GM23248 (cell line): ENCODE data around the gene LLPH. TPM values are rescaled to one million over a fixed set of nuclear protein-coding genes. Genes with fewer than 3 reads are reported as not detected.

Experiments
- DNase-seq: peaks from one replicate; pipeline ENCODE4 v3.0.0-alpha.2; 2015
- H2AFZ ChIP-seq: fragments of 200-600 bp; sonication (generic); 2 replicates; pipeline ENCODE4 v1.6.1; 2016; ENCODE audit warnings: antibody characterized with exemption
- H3F3A ChIP-seq: fragments of 200-600 bp; sonication (generic); 2 replicates; pipeline ENCODE4 v1.6.1; 2016; ENCODE audit warnings: mild to moderate bottlenecking, antibody characterized with exemption, mixed run types; ENCODE audit not compliant: insufficient read depth
- H3K27ac ChIP-seq: fragments of 200-600 bp; sonication (generic); 2 replicates; pipeline ENCODE4 v1.5.1; 2016; ENCODE audit warnings: mild to moderate bottlenecking
- H3K27me3 ChIP-seq: fragments of 200-600 bp; sonication (generic); replicated peaks from 2 replicates; pipeline ENCODE4 v1.6.1; 2016; ENCODE audit warnings: mild to moderate bottlenecking; ENCODE audit not compliant: insufficient read depth
- H3K36me3 ChIP-seq: fragments of 200-600 bp; sonication (generic); 2 replicates; pipeline ENCODE4 v1.6.1; 2016; ENCODE audit warnings: low read depth, mild to moderate bottlenecking
- H3K4me1 ChIP-seq: fragments of 200-600 bp; sonication (generic); 2 replicates; pipeline ENCODE4 v1.6.1; 2016; ENCODE audit warnings: mild to moderate bottlenecking; ENCODE audit not compliant: insufficient read depth
- H3K4me2 ChIP-seq: fragments of 200-600 bp; sonication (generic); one replicate; pipeline ENCODE4 v1.6.1; 2016; ENCODE audit warnings: mild to moderate bottlenecking; ENCODE audit not compliant: unreplicated experiment
- H3K4me3 ChIP-seq: fragments of 200-600 bp; sonication (generic); 2 replicates; pipeline ENCODE4 v1.5.1; 2016; ENCODE audit warnings: mild to moderate bottlenecking
- H3K79me2 ChIP-seq: fragments of 200-600 bp; sonication (generic); 2 replicates; pipeline ENCODE4 v1.6.1; 2016; ENCODE audit warnings: mild to moderate bottlenecking; ENCODE audit not compliant: insufficient read depth
- H3K9ac ChIP-seq: fragments of 200-600 bp; sonication (generic); 2 replicates; pipeline ENCODE4 v1.6.1; 2016; ENCODE audit warnings: mild to moderate bottlenecking
- H3K9me2 ChIP-seq: fragments of 200-600 bp; sonication (generic); 2 replicates; pipeline ENCODE4 v1.6.1; 2016; ENCODE audit warnings: mixed run types, mild to moderate bottlenecking, moderate library complexity; ENCODE audit not compliant: insufficient read depth
- H3K9me3 ChIP-seq: fragments of 200-600 bp; sonication (generic); one replicate; pipeline ENCODE4 v1.6.1; 2017; ENCODE audit warnings: low read depth
- H4K20me1 ChIP-seq: fragments of 200-600 bp; sonication (generic); 2 replicates; pipeline ENCODE4 v1.6.0; 2016; ENCODE audit not compliant: insufficient read depth
- EZH2 ChIP-seq: fragments of 200-600 bp; sonication (generic); IDR thresholded peaks from 2 replicates; pipeline ENCODE4 v1.6.1; 2018; ENCODE audit warnings: antibody characterized with exemption, mild to moderate bottlenecking; ENCODE audit not compliant: insufficient read depth, poor library complexity, severe bottlenecking
- EZH2phosphoT487 ChIP-seq: fragments of 200-600 bp; sonication (generic); IDR thresholded peaks from 2 replicates; pipeline ENCODE4 v1.6.1; 2018; ENCODE audit warnings: antibody characterized with exemption, moderate library complexity, mild to moderate bottlenecking, low read depth; ENCODE audit not compliant: insufficient read depth
- WGBS, 2 experiments: methylation state at CpG; one replicate each; pipeline ENCODE4 v1.1.6; 2015 to 2017; ENCODE audit warnings: low lambda C conversion rate in 2 of 2, low coverage in 1 of 2; ENCODE audit errors: missing lambda C conversion rate in 2 of 2; 5-methylcytosine and 5-hydroxymethylcytosine counted together
- in situ Hi-C: fragments of 300-500 bp; cut with MboI; formaldehyde crosslinking; loops from 2 replicates; pipeline ENCODE4 v1.15.0; 2020
- polyA plus RNA-seq: library from polyadenylated mRNA; unstranded; fragments of >200 nt; fragmentation: Nextera tagmentation; extraction: Ambion mirVana; gene quantifications from 2 replicates; pipeline ENCODE4 v1.2.1, GENCODE V29; 2016
- total RNA-seq: library from RNA; depleted of rRNA; stranded (reverse); fragments of >200 nt; shearing (Covaris generic); gene quantifications from 2 replicates; pipeline ENCODE4 v1.2.3, GENCODE V29; 2014

LLPH gene
- total and polyA plus RNA-seq, 2 experiments from 2014 or later: 11.6 to 49.2 TPM

DNA sequence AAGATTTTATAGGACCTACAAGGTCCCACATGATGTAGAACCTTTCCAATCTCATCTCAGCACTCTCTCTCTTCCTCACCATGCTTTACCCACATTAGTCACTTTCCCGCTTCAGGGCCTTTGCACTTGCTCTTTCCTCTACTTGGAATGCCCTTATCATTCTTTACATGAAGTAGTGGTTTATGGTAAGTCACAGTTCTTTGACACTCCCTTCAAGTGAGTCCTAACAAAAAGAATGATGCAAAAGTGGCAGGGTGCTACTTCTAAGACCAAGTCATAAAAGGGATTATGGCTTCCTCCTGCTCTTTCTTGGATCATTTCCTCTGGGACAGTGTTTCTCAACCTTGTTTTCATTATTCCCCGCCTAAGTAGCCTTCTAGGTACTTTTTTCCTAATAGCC lies 26.1 kb upstream of the LLPH start:
- H3K4me1 ChIP-seq: peaks cover 30% of the 10 kb centered on the region
- H3K79me2 ChIP-seq: peaks cover 93% of the 10 kb centered on the region
- H3K36me3 ChIP-seq: 0 out of 2 replicates have a peak, but pooled peaks cover 7% of the 10 kb centered on the region
- DNase-seq: no peak
- H3K4me2 ChIP-seq: no peak overlapping the region
- no peak overlapping the region for H2AFZ ChIP-seq
- H3K4me3 ChIP-seq: no peak overlapping the region
- no peaks in the 10 kb centered on the region for H3K9me3 ChIP-seq
- H3K9me2 ChIP-seq: no peaks in the 10 kb centered on the region
- in situ Hi-C loops: no loop called here
- H3F3A ChIP-seq: peaks cover 27% of the 10 kb centered on the region
- no peak for TF ChIP-seq EZH2
- TF ChIP-seq EZH2phosphoT487: no peak
- H3K27me3 ChIP-seq: no peaks in the 10 kb centered on the region
- no peak overlapping the region for H3K9ac ChIP-seq
- 99 to 100% methylated on average over 2 of the region's 2 CpGs for WGBS, 2 experiments
- no peak overlapping the region for H3K27ac ChIP-seq
- no peaks in the 10 kb centered on the region for H4K20me1 ChIP-seq

DNA sequence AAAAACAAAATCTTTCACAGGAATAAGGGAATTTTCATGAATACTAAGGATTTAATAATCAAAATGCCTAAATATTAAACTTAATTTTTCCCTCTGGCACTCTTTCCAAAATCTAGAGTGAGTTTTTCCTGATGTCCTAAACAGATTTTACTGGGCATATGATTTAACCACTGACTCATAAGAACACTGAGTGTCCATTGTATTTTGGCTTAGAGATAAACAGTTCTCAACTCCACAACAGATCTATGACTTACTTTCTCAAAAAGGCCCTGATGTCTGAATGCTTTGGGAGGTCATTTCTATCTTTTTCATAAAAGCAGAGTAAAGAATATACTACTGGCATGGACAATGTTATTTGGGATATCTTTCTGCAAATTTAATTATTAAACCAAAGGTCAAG lies 24.2 kb upstream of the LLPH start:
- in situ Hi-C loops: no loop called here
- H3F3A ChIP-seq: peaks cover 27% of the 10 kb centered on the region
- H3K4me2 ChIP-seq: peak overlapping the region; percentile 18
- peaks cover 89% of the 10 kb centered on the region for H3K79me2 ChIP-seq
- no peaks in the 10 kb centered on the region for H4K20me1 ChIP-seq
- H3K4me1 ChIP-seq: peaks cover 30% of the 10 kb centered on the region
- peaks cover 12% of the 10 kb centered on the region; the same call in 1 of the 2 replicates for H3K36me3 ChIP-seq
- no peaks in the 10 kb centered on the region for H3K27me3 ChIP-seq
- H3K27ac ChIP-seq: peak overlapping the region; percentile 42
- DNase-seq: peak; percentile 59
- H3K4me3 ChIP-seq: no peak overlapping the region
- no peaks in the 10 kb centered on the region for H3K9me3 ChIP-seq
- TF ChIP-seq EZH2phosphoT487 (no peak), EZH2 (no peak)
- H2AFZ ChIP-seq: no peak overlapping the region
- no peak overlapping the region for H3K9ac ChIP-seq
- H3K9me2 ChIP-seq: no peaks in the 10 kb centered on the region

DNA sequence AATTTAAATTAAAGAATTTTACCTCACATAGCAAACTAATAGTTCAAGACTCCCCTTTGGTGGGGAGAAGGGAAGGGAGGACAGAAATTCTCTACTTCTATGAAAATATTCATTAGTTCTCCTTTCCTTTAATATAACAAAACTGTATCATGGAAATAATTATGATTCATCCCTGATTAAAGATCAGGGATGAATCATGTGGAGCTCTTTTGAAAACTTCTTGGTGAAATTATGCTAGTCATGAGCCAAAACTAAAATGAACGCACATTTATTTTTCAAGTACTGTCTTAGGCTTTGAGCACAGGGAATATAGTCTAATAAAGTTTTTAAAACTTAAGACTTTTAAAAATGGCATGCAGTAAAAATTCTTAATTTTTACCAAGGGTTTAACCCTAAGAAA lies 22.2 kb upstream of the LLPH start:
- WGBS, 2 experiments: 2 to 7% methylated on average over 1 of the region's 1 CpG
- peak overlapping the region; percentile 89 for H3K4me2 ChIP-seq

DNA sequence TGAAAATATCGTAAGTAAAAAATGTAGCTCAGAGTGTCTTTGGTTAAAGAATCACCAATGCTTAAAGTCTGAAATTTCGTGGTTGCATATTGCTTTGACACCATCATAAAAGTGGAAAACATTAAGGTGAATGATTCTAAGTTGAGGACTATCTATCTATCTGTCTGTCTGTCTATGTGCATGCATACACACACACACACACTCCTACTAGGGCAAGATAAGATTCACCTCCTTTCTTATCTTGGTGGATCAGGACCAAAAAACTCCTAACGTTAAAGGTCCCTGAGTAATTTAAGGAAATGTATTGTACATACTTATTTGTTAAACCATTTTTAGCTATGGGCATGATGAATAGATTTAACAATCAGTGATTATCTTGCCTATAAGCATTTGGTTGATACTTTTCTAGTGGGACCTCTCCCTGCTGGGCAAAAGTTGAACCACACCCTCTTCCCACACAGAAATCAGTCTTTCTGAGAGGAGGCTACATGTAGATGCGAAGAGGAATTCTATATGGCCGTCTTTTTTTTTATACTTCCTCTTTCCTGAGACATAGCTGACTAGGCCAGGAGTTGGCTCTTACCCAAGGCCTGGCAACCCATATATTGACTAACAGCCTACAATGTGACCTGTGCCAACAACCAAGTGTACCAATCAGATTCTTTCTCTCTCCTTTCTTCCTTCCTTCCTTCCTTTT lies 19.3 kb upstream of the LLPH start:
- peaks cover 10% of the 10 kb centered on the region; the same call in 1 of the 2 replicates for H3K36me3 ChIP-seq
- H3K27me3 ChIP-seq: no peaks in the 10 kb centered on the region
- TF ChIP-seq EZH2phosphoT487 (no peak), EZH2 (no peak)
- no peaks in the 10 kb centered on the region for H3K9me3 ChIP-seq
- no peak overlapping the region for H3K4me3 ChIP-seq
- H2AFZ ChIP-seq: no peak overlapping the region
- H3K79me2 ChIP-seq: peaks cover 40% of the 10 kb centered on the region
- no peak for DNase-seq
- 85 to 90% methylated on average over 5 of the region's 5 CpGs for WGBS, 2 experiments
- no peak overlapping the region for H3K4me2 ChIP-seq
- H3K4me1 ChIP-seq: peaks cover 35% of the 10 kb centered on the region
- H3K27ac ChIP-seq: no peak overlapping the region
- in situ Hi-C loops: loop anchor here (10.0 kb wide), 1 partner anchor 255 kb away; no protein-coding TSS in a partner anchor
- H3F3A ChIP-seq: peaks cover 22% of the 10 kb centered on the region
- no peaks in the 10 kb centered on the region for H4K20me1 ChIP-seq
- no peaks in the 10 kb centered on the region for H3K9me2 ChIP-seq
- no peak overlapping the region for H3K9ac ChIP-seq

More for the DNA sequence above, 22.2 kb upstream of the LLPH start:
- Histone ChIP-seq H3K9me3 (no peaks in the 10 kb centered on the region), H3K4me3 (peak overlapping the region; percentile 54), H3K4me1 (peaks cover 30% of the 10 kb centered on the region), H3K27me3 (no peaks in the 10 kb centered on the region), H2AFZ (peak overlapping the region; percentile 42), H3K27ac (peak overlapping the region; percentile 79), H3K9me2 (no peaks in the 10 kb centered on the region), H4K20me1 (no peaks in the 10 kb centered on the region), H3F3A (peaks cover 27% of the 10 kb centered on the region), H3K36me3 (peaks cover 10% of the 10 kb centered on the region; the same call in 1 of the 2 replicates), H3K9ac (peak overlapping the region; percentile 64), H3K79me2 (peaks cover 68% of the 10 kb centered on the region)
- peak; percentile 82 for DNase-seq
- no peak for TF ChIP-seq EZH2phosphoT487
- TF ChIP-seq EZH2: no peak
- in situ Hi-C loops: no loop called here
